GM23338 (cell line): Measurements from ENCODE around the gene SESN1. TPM values are rescaled to one million over a fixed set of nuclear protein-coding genes. Genes with fewer than 3 reads are reported as not detected.
"Not testable (repeated sequence)": the region's sequence is repeated elsewhere in the genome, so short reads cannot be mapped to it uniquely, and the experiment has no call there.

Experiments used
- ATAC-seq: fragments of 200-7000 bp; cut with Tn5 transposase; 3 replicates; pipeline ENCODE4 v1.9.1; 2020
- DNase-seq: peaks from one replicate; pipeline ENCODE4 v3.0.0-alpha.2; 2015; ENCODE audit warnings: low spot score
- H2AFZ ChIP-seq: fragments of 200-600 bp; sonication (generic); 2 replicates; pipeline ENCODE4 v1.8.0; 2016; ENCODE audit warnings: antibody characterized with exemption, mild to moderate bottlenecking, moderate library complexity
- H3F3A ChIP-seq: fragments of 200-600 bp; sonication (generic); replicated peaks from 2 replicates; pipeline ENCODE4 v1.8.0; 2017; ENCODE audit warnings: antibody characterized with exemption, mixed run types, low read depth
- H3K27ac ChIP-seq: fragments of 200-600 bp; sonication (generic); 2 replicates; pipeline ENCODE4 v1.6.1; 2016; ENCODE audit warnings: low read depth
- H3K27me3 ChIP-seq: fragments of 200-600 bp; sonication (generic); 2 replicates; pipeline ENCODE4 v1.8.0; 2016; ENCODE audit warnings: mild to moderate bottlenecking, mixed run types, moderate library complexity; ENCODE audit not compliant: insufficient read depth
- H3K36me3 ChIP-seq: fragments of 200-600 bp; sonication (generic); 2 replicates; pipeline ENCODE4 v1.8.0; 2016; ENCODE audit warnings: mild to moderate bottlenecking; ENCODE audit not compliant: insufficient read depth
- H3K4me1 ChIP-seq: fragments of 200-600 bp; sonication (generic); 2 replicates; pipeline ENCODE4 v1.8.0; 2016; ENCODE audit warnings: mild to moderate bottlenecking, moderate library complexity; ENCODE audit not compliant: insufficient read depth
- H3K4me2 ChIP-seq: fragments of 200-600 bp; sonication (generic); 2 replicates; pipeline ENCODE4 v1.7.1; 2017; ENCODE audit warnings: mixed run types
- H3K4me3 ChIP-seq: fragments of 200-600 bp; sonication (generic); 2 replicates; pipeline ENCODE4 v1.6.1; 2016; ENCODE audit warnings: mixed run types
- H3K79me2 ChIP-seq: fragments of 200-600 bp; sonication (generic); replicated peaks from 2 replicates; pipeline ENCODE4 v1.8.0; 2017; ENCODE audit warnings: mild to moderate bottlenecking; ENCODE audit not compliant: insufficient read depth
- H3K9me2 ChIP-seq: fragments of 200-600 bp; sonication (generic); 2 replicates; pipeline ENCODE4 v1.8.0; 2017; ENCODE audit not compliant: insufficient read depth
- H4K20me1 ChIP-seq: fragments of 200-600 bp; sonication (generic); replicated peaks from 2 replicates; pipeline ENCODE4 v1.8.0; 2017; ENCODE audit warnings: mild to moderate bottlenecking; ENCODE audit not compliant: insufficient read depth
- H3K27ac Mint-ChIP-seq: 2 replicates; pipeline ENCODE4 v1.8.0; 2020; ENCODE audit warnings: inconsistent platforms, mild to moderate bottlenecking, moderate library complexity, mixed read lengths
- H3K27me3 Mint-ChIP-seq: 3 replicates; pipeline ENCODE4 v1.8.0; 2022; ENCODE audit warnings: low read depth, mild to moderate bottlenecking, moderate library complexity, mixed read lengths, inconsistent platforms; ENCODE audit not compliant: insufficient read depth, poor library complexity
- H3K36me3 Mint-ChIP-seq: 3 replicates; pipeline ENCODE4 v1.8.0; 2021; ENCODE audit warnings: low read depth, mild to moderate bottlenecking, inconsistent platforms, moderate library complexity, mixed read lengths
- H3K4me1 Mint-ChIP-seq: 3 replicates; pipeline ENCODE4 v1.8.0; 2020; ENCODE audit warnings: mild to moderate bottlenecking, inconsistent platforms, mixed read lengths
- H3K4me3 Mint-ChIP-seq: 3 replicates; pipeline ENCODE4 v1.8.0; 2021; ENCODE audit warnings: moderate library complexity, mild to moderate bottlenecking, inconsistent platforms, mixed read lengths
- H3K9me3 Mint-ChIP-seq: 3 replicates; pipeline ENCODE4 v1.8.0; 2020; ENCODE audit warnings: moderate library complexity, mild to moderate bottlenecking, inconsistent platforms, mixed read lengths
- CREB1 ChIP-seq: fragments of 250-450 bp; sonication (Bioruptor Pico); IDR thresholded peaks from 2 replicates; pipeline ENCODE4 v1.5.0; 2020; ENCODE audit warnings: low read depth, mild to moderate bottlenecking, moderate library complexity
- EZH2 ChIP-seq: fragments of 200-600 bp; sonication (generic); IDR thresholded peaks from one replicate; pipeline ENCODE4 v1.8.0; 2017; ENCODE audit warnings: antibody characterized with exemption, mild to moderate bottlenecking, low read depth; ENCODE audit not compliant: unreplicated experiment
- EZH2phosphoT487 ChIP-seq: fragments of 200-600 bp; sonication (generic); IDR thresholded peaks from one replicate; pipeline ENCODE4 v1.8.1; 2018; ENCODE audit warnings: antibody characterized with exemption; ENCODE audit not compliant: unreplicated experiment
- JUNB ChIP-seq: IDR thresholded peaks from one replicate; pipeline ENCODE4 v1.6.1; 2016; ENCODE audit warnings: antibody characterized with exemption; ENCODE audit not compliant: unreplicated experiment
- NANOG ChIP-seq: IDR thresholded peaks from 2 replicates; pipeline ENCODE4 v1.6.1; 2016; ENCODE audit warnings: antibody characterized with exemption, borderline replicate concordance
- POLR2AphosphoS5 ChIP-seq: IDR thresholded peaks from 2 replicates; pipeline ENCODE4 v1.6.1; 2016; ENCODE audit warnings: antibody characterized with exemption, low read depth
- STAT1 ChIP-seq: IDR thresholded peaks from one replicate; pipeline ENCODE4 v1.6.1; 2016; ENCODE audit warnings: antibody characterized with exemption; ENCODE audit not compliant: unreplicated experiment
- ZNF114 ChIP-seq: fragments of 250-450 bp; sonication (Bioruptor Pico); IDR thresholded peaks from 2 replicates; pipeline ENCODE4 v1.5.0; 2020; ENCODE audit warnings: mild to moderate bottlenecking, moderate library complexity
- ZNF331 ChIP-seq: fragments of 250-450 bp; sonication (Bioruptor Pico); IDR thresholded peaks from 2 replicates; pipeline ENCODE4 v1.5.0; 2020; ENCODE audit warnings: low read depth, mild to moderate bottlenecking, moderate library complexity
- polyA plus RNA-seq: library from polyadenylated mRNA; unstranded; fragments of >200 nt; fragmentation: Nextera tagmentation; extraction: Ambion mirVana; gene quantifications from 2 replicates; pipeline ENCODE4 v1.2.1, GENCODE V29; 2016
- total RNA-seq: library from RNA; depleted of rRNA; stranded (reverse); fragments of >200 nt; shearing (Covaris generic); gene quantifications from 2 replicates; pipeline ENCODE4 v1.2.3, GENCODE V29; 2014
- TF ChIP-seq, protein P1 (sequence below): fragments of 250-450 bp; sonication (Bioruptor Pico); IDR thresholded peaks from 2 replicates; pipeline ENCODE4 v1.5.0; 2020; ENCODE audit warnings: mild to moderate bottlenecking, moderate library complexity
- TF ChIP-seq, protein P2 (sequence below): IDR thresholded peaks from 2 replicates; pipeline ENCODE4 v1.6.1; 2016; ENCODE audit warnings: antibody characterized with exemption
- TF ChIP-seq, protein P3 (sequence below), 2 experiments: fragments of 200-600 bp in 1 of 2; sonication (generic) in 1 of 2; conservative IDR thresholded peaks; 2 replicates each; pipeline versions ENCODE4 v1.5.1 to v1.6.1; 2016 to 2017; ENCODE audit warnings: antibody characterized with exemption in 2 of 2, low read depth in 2 of 2, mild to moderate bottlenecking in 2 of 2, moderate library complexity in 1 of 2

SESN1 gene
- total and polyA plus RNA-seq, 2 experiments from 2014 or later = 26.2 to 36.4 TPM

DNA sequence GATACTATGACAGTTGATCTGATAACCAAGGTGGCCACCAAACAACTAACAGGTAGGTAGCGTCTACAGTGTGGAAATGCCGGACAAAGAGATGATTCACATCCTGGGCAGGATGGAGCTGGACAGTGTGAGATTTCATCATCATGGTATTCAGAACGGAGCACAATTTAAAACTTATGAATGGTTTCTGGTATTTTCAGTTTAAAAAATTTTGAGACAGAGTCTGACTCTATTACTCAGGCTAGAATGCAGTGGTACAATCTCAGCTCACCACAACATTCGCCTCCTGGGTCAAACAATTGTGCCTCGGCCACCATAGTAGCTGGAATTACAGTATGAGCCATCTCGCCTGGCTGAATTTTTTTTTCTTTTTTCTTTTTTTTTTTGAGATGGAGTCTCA is 44.5 kb upstream of the SESN1 start (continued):
- TF ChIP-seq, protein P1, sequence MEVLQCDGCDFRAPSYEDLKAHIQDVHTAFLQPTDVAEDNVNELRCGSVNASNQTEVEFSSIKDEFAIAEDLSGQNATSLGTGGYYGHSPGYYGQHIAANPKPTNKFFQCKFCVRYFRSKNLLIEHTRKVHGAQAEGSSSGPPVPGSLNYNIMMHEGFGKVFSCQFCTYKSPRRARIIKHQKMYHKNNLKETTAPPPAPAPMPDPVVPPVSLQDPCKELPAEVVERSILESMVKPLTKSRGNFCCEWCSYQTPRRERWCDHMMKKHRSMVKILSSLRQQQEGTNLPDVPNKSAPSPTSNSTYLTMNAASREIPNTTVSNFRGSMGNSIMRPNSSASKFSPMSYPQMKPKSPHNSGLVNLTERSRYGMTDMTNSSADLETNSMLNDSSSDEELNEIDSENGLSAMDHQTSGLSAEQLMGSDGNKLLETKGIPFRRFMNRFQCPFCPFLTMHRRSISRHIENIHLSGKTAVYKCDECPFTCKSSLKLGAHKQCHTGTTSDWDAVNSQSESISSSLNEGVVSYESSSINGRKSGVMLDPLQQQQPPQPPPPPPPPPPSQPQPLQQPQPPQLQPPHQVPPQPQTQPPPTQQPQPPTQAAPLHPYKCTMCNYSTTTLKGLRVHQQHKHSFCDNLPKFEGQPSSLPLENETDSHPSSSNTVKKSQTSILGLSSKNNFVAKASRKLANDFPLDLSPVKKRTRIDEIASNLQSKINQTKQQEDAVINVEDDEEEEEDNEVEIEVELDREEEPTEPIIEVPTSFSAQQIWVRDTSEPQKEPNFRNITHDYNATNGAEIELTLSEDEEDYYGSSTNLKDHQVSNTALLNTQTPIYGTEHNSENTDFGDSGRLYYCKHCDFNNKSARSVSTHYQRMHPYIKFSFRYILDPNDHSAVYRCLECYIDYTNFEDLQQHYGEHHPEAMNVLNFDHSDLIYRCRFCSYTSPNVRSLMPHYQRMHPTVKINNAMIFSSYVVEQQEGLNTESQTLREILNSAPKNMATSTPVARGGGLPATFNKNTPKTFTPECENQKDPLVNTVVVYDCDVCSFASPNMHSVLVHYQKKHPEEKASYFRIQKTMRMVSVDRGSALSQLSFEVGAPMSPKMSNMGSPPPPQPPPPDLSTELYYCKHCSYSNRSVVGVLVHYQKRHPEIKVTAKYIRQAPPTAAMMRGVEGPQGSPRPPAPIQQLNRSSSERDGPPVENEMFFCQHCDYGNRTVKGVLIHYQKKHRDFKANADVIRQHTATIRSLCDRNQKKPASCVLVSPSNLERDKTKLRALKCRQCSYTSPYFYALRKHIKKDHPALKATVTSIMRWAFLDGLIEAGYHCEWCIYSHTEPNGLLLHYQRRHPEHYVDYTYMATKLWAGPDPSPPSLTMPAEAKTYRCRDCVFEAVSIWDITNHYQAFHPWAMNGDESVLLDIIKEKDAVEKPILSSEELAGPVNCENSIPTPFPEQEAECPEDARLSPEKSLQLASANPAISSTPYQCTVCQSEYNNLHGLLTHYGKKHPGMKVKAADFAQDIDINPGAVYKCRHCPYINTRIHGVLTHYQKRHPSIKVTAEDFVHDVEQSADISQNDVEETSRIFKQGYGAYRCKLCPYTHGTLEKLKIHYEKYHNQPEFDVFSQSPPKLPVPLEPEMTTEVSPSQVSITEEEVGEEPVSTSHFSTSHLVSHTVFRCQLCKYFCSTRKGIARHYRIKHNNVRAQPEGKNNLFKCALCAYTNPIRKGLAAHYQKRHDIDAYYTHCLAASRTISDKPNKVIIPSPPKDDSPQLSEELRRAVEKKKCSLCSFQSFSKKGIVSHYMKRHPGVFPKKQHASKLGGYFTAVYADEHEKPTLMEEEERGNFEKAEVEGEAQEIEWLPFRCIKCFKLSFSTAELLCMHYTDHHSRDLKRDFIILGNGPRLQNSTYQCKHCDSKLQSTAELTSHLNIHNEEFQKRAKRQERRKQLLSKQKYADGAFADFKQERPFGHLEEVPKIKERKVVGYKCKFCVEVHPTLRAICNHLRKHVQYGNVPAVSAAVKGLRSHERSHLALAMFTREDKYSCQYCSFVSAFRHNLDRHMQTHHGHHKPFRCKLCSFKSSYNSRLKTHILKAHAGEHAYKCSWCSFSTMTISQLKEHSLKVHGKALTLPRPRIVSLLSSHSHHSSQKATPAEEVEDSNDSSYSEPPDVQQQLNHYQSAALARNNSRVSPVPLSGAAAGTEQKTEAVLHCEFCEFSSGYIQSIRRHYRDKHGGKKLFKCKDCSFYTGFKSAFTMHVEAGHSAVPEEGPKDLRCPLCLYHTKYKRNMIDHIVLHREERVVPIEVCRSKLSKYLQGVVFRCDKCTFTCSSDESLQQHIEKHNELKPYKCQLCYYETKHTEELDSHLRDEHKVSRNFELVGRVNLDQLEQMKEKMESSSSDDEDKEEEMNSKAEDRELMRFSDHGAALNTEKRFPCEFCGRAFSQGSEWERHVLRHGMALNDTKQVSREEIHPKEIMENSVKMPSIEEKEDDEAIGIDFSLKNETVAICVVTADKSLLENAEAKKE (CRISPR knock-in tag) = no peak
- no peak for TF ChIP-seq ZNF331 (CRISPR knock-in tag)
- no peak for TF ChIP-seq JUNB
- TF ChIP-seq NANOG = no peak
- TF ChIP-seq, protein P2, sequence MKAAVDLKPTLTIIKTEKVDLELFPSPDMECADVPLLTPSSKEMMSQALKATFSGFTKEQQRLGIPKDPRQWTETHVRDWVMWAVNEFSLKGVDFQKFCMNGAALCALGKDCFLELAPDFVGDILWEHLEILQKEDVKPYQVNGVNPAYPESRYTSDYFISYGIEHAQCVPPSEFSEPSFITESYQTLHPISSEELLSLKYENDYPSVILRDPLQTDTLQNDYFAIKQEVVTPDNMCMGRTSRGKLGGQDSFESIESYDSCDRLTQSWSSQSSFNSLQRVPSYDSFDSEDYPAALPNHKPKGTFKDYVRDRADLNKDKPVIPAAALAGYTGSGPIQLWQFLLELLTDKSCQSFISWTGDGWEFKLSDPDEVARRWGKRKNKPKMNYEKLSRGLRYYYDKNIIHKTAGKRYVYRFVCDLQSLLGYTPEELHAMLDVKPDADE = no peak
- TF ChIP-seq POLR2AphosphoS5 = no peak
- no peak for TF ChIP-seq EZH2phosphoT487
- TF ChIP-seq EZH2 = no peak
- TF ChIP-seq STAT1 = no peak
- no peak for TF ChIP-seq CREB1 (CRISPR knock-in tag)
- TF ChIP-seq ZNF114 (CRISPR knock-in tag) = no peak
- TF ChIP-seq, protein P3, sequence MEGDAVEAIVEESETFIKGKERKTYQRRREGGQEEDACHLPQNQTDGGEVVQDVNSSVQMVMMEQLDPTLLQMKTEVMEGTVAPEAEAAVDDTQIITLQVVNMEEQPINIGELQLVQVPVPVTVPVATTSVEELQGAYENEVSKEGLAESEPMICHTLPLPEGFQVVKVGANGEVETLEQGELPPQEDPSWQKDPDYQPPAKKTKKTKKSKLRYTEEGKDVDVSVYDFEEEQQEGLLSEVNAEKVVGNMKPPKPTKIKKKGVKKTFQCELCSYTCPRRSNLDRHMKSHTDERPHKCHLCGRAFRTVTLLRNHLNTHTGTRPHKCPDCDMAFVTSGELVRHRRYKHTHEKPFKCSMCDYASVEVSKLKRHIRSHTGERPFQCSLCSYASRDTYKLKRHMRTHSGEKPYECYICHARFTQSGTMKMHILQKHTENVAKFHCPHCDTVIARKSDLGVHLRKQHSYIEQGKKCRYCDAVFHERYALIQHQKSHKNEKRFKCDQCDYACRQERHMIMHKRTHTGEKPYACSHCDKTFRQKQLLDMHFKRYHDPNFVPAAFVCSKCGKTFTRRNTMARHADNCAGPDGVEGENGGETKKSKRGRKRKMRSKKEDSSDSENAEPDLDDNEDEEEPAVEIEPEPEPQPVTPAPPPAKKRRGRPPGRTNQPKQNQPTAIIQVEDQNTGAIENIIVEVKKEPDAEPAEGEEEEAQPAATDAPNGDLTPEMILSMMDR (conservative IDR thresholded peaks at IDR 0.05; ENCODE audit: low read depth in 2 of 2) = no peak

DNA sequence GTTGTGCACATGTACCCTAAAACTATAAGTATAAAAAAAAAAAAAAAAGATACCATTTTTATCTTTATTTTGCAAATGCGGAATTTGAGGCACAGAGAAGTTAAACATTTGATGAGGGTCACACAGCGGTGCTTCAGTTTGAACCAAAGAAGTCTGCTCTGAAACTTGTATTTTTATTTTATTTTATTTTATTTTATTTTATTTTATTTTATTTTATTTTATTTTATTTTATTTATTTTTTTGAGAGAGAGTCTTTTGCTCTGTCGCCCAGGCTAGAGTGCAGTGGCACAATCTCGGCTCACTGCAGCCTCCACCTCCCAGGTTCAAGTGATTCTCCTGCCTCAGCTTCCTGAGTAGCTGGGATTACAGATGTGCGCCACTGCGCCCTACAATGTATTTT is 41.9 kb upstream of the SESN1 start:
- not testable (repeated sequence) for H3K4me1 ChIP-seq, H3K27me3 Mint-ChIP-seq, H3K27ac ChIP-seq, H3F3A ChIP-seq, H3K79me2 ChIP-seq, H3K4me2 ChIP-seq, H3K9me2 ChIP-seq, H3K4me3 Mint-ChIP-seq, H3K4me3 ChIP-seq, H2AFZ ChIP-seq, H3K36me3 ChIP-seq, ATAC-seq, H3K27ac Mint-ChIP-seq, H3K4me1 Mint-ChIP-seq, DNase-seq, H4K20me1 ChIP-seq, H3K27me3 ChIP-seq, H3K9me3 Mint-ChIP-seq
- H3K36me3 Mint-ChIP-seq = peaks cover 12% of the 10 kb centered on the region; the same call in 2 of the 3 replicates

DNA sequence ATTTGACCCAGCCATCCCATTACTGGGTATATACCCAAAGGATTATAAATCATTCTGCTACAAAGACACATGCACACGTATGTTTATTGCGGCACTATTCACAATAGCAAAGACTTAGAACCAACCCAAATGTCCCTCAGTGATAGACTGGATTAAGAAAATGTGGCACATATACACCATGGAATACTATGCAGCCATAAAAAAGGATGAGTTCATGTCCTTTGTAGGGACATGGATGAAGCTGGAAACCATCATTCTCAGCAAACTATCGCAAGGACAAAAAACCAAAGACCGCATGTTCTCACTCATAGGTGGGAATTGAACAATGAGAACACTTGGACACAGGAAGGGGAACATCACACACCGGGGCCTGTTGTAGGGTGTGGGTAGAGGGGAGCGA is 41.4 kb upstream of the SESN1 start:
- not testable (repeated sequence) for H2AFZ ChIP-seq, H3F3A ChIP-seq, H3K27me3 Mint-ChIP-seq, ATAC-seq, H3K9me3 Mint-ChIP-seq, H3K79me2 ChIP-seq, H3K9me2 ChIP-seq, H3K4me2 ChIP-seq, DNase-seq, H3K27ac ChIP-seq, H3K4me3 Mint-ChIP-seq, H3K36me3 ChIP-seq, H3K4me1 Mint-ChIP-seq, H3K27me3 ChIP-seq, H3K27ac Mint-ChIP-seq, H4K20me1 ChIP-seq, H3K4me3 ChIP-seq, H3K4me1 ChIP-seq
- H3K36me3 Mint-ChIP-seq = peaks cover 10% of the 10 kb centered on the region; the same call in 2 of the 3 replicates
